WTC11 (cell line): ENCODE measurements around the gene SNRPA. TPM values are rescaled to one million over a fixed set of nuclear protein-coding genes. Genes with fewer than 3 reads are reported as not detected.

Source experiments
- ATF3 ChIP-seq: sonication (generic); formaldehyde crosslinking; conservative IDR thresholded peaks from 2 replicates; pipeline ENCODE4 v1.8.1; 2022; ENCODE audit warnings: mild to moderate bottlenecking, missing genetic modification reagents
- CBFB ChIP-seq: sonication (generic); formaldehyde crosslinking; IDR thresholded peaks from 2 replicates; pipeline ENCODE4 v1.8.1; 2022; ENCODE audit warnings: mild to moderate bottlenecking, low read depth, missing genetic modification reagents
- CREM ChIP-seq: sonication (generic); formaldehyde crosslinking; IDR thresholded peaks from 2 replicates; pipeline ENCODE4 v1.8.1; 2022; ENCODE audit warnings: mild to moderate bottlenecking, missing genetic modification reagents, moderate library complexity
- E2F1 ChIP-seq: sonication (generic); formaldehyde crosslinking; IDR thresholded peaks from 2 replicates; pipeline ENCODE4 v1.8.0; 2022; ENCODE audit warnings: mild to moderate bottlenecking, missing genetic modification reagents
- ETV6 ChIP-seq: sonication (generic); formaldehyde crosslinking; IDR thresholded peaks from 2 replicates; pipeline ENCODE4 v1.8.1; 2022; ENCODE audit warnings: mild to moderate bottlenecking, missing genetic modification reagents
- FOXK1 ChIP-seq: sonication (generic); formaldehyde crosslinking; IDR thresholded peaks from 2 replicates; pipeline ENCODE4 v1.8.0; 2022; ENCODE audit warnings: mild to moderate bottlenecking, moderate library complexity, missing genetic modification reagents
- GABPB1 ChIP-seq: sonication (generic); formaldehyde crosslinking; IDR thresholded peaks from 2 replicates; pipeline ENCODE4 v1.8.1; 2023; ENCODE audit warnings: mild to moderate bottlenecking, missing genetic modification reagents
- IRF1 ChIP-seq: sonication (generic); formaldehyde crosslinking; IDR thresholded peaks from 2 replicates; pipeline ENCODE4 v1.8.0; 2023; ENCODE audit warnings: missing genetic modification reagents
- IRF2 ChIP-seq: sonication (generic); formaldehyde crosslinking; IDR thresholded peaks from 2 replicates; pipeline ENCODE4 v1.8.0; 2022; ENCODE audit warnings: low read depth, missing genetic modification reagents, borderline replicate concordance
- KAT7 ChIP-seq: sonication (generic); formaldehyde crosslinking; IDR thresholded peaks from 2 replicates; pipeline ENCODE4 v1.8.1; 2023; ENCODE audit warnings: missing genetic modification reagents, mild to moderate bottlenecking, borderline replicate concordance
- MYBL2 ChIP-seq: sonication (generic); formaldehyde crosslinking; IDR thresholded peaks from 2 replicates; pipeline ENCODE4 v1.8.1; 2023; ENCODE audit warnings: mild to moderate bottlenecking, moderate library complexity, missing genetic modification reagents
- NR2C2 ChIP-seq: sonication (generic); formaldehyde crosslinking; IDR thresholded peaks from 2 replicates; pipeline ENCODE4 v1.8.0; 2022; ENCODE audit warnings: mild to moderate bottlenecking, missing genetic modification reagents
- NR3C1 ChIP-seq: sonication (generic); formaldehyde crosslinking; conservative IDR thresholded peaks from 2 replicates; pipeline ENCODE4 v1.8.1; 2023; ENCODE audit warnings: low read depth, mild to moderate bottlenecking, missing genetic modification reagents
- PRRX2 ChIP-seq: fragments of 250-450 bp; sonication (Bioruptor Pico); IDR thresholded peaks from 2 replicates; pipeline ENCODE4 v1.8.0; 2021; ENCODE audit warnings: mild to moderate bottlenecking
- SMAD4 ChIP-seq: sonication (generic); formaldehyde crosslinking; IDR thresholded peaks from 2 replicates; pipeline ENCODE4 v1.8.0; 2022; ENCODE audit warnings: mild to moderate bottlenecking, missing genetic modification reagents
- SP1 ChIP-seq: sonication (generic); formaldehyde crosslinking; conservative IDR thresholded peaks from 2 replicates; pipeline ENCODE4 v1.8.1; 2022; ENCODE audit warnings: missing genetic modification reagents
- TP53 ChIP-seq: sonication (generic); formaldehyde crosslinking; IDR thresholded peaks from 2 replicates; pipeline ENCODE4 v1.8.1; 2023; ENCODE audit warnings: mild to moderate bottlenecking, missing genetic modification reagents
- USF2 ChIP-seq: sonication (generic); formaldehyde crosslinking; IDR thresholded peaks from 2 replicates; pipeline ENCODE4 v1.8.1; 2023; ENCODE audit warnings: mild to moderate bottlenecking, missing genetic modification reagents, moderate library complexity
- ZNF121 ChIP-seq: sonication (generic); formaldehyde crosslinking; IDR thresholded peaks from 2 replicates; pipeline ENCODE4 v1.8.0; 2023; ENCODE audit warnings: missing genetic modification reagents
- ZNF219 ChIP-seq: sonication (generic); formaldehyde crosslinking; IDR thresholded peaks from 2 replicates; pipeline ENCODE4 v1.8.0; 2023; ENCODE audit warnings: missing genetic modification reagents, mild to moderate bottlenecking, borderline replicate concordance
- ZNF263 ChIP-seq: sonication (generic); formaldehyde crosslinking; IDR thresholded peaks from 2 replicates; pipeline ENCODE4 v1.8.1; 2022; ENCODE audit warnings: low read depth, mild to moderate bottlenecking, moderate library complexity, missing genetic modification reagents
- ZNF423 ChIP-seq: fragments of 250-450 bp; sonication (Bioruptor Pico); IDR thresholded peaks from 2 replicates; pipeline ENCODE4 v2.1.2; 2022; ENCODE audit warnings: mild to moderate bottlenecking, moderate library complexity
- ZSCAN18 ChIP-seq: fragments of 250-450 bp; sonication (Bioruptor Pico); IDR thresholded peaks from 2 replicates; pipeline ENCODE4 v2.1.2; 2022; ENCODE audit warnings: mild to moderate bottlenecking, moderate library complexity
- total RNA-seq: library from RNA; stranded (reverse); gene quantifications from 3 replicates; pipeline ENCODE4 v1.2.3, GENCODE V29; 2021
- TF ChIP-seq, protein P1 (sequence below): sonication (generic); formaldehyde crosslinking; IDR thresholded peaks from 2 replicates; pipeline ENCODE4 v1.8.0; 2022; ENCODE audit warnings: mild to moderate bottlenecking, missing genetic modification reagents
- TF ChIP-seq, protein P2 (sequence below): fragments of 250-450 bp; sonication (Bioruptor Pico); IDR thresholded peaks from 2 replicates; pipeline ENCODE4 v1.9.0; 2021; ENCODE audit warnings: mild to moderate bottlenecking, borderline replicate concordance
- TF ChIP-seq, protein P3 (sequence below): fragments of 200-600 bp; IDR thresholded peaks from 2 replicates; pipeline ENCODE4 v1.8.0; 2022; ENCODE audit warnings: antibody characterized with exemption
- TF ChIP-seq, protein P4 (sequence below): sonication (generic); formaldehyde crosslinking; IDR thresholded peaks from 2 replicates; pipeline ENCODE4 v1.8.1; 2023; ENCODE audit warnings: mild to moderate bottlenecking, missing genetic modification reagents, moderate library complexity

SNRPA gene
- total RNA-seq, 1 experiment from 2014 or later, result 227 TPM

DNA sequence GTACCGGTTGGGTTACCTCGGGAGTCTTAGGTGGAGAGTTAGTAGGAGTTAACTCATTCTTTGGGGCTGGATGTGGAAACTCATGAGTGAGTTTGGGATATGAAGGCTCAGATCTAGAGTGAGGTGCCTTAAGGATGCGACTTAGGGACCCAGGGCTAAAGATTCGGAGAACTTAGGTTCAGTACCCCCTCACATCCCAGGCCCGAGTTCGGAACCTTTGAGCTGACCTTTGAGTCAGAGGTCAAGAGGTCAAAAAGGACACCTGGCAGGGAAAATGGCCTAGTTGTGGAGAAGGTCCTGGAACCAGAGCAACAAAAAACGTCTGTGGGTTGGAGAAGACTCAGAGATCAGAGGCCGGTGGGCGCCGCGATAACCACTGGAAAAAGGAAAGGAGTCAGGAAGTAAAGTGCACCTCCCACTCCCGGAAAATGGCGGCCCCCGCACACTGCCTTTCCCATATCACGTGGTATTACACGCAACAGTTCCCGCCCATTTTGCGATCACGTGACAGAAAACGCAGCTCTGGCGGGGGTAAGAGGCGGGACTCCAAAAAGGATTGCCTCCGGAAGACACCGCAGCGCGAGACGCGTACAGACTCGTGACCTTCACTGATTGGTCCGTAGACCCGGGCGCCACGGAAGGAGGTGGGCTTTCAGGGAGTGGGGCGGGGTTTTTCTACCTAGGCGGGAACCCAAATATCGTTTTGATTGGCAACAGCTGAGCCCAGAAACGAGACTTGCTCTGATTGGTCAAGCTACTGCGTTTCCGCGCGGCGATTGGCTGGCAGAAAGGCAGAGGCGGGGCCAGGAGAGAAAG lies 737 bp upstream of the SNRPA start, which contains the start of gene ACTMAP (continued):
- no peak for TF ChIP-seq ATF3 (CRISPR knock-in tag)
- TF ChIP-seq KAT7, result no peak
- TF ChIP-seq, protein P1, sequence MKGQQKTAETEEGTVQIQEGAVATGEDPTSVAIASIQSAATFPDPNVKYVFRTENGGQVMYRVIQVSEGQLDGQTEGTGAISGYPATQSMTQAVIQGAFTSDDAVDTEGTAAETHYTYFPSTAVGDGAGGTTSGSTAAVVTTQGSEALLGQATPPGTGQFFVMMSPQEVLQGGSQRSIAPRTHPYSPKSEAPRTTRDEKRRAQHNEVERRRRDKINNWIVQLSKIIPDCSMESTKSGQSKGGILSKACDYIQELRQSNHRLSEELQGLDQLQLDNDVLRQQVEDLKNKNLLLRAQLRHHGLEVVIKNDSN (CRISPR knock-in tag), result peak; percentile 98
- peak; percentile 77; the same call in 1 of the 2 replicates for TF ChIP-seq CREM (CRISPR knock-in tag)
- TF ChIP-seq TP53 (CRISPR knock-in tag), result no peak
- peak; percentile 96 for TF ChIP-seq SP1
- TF ChIP-seq, protein P2, sequence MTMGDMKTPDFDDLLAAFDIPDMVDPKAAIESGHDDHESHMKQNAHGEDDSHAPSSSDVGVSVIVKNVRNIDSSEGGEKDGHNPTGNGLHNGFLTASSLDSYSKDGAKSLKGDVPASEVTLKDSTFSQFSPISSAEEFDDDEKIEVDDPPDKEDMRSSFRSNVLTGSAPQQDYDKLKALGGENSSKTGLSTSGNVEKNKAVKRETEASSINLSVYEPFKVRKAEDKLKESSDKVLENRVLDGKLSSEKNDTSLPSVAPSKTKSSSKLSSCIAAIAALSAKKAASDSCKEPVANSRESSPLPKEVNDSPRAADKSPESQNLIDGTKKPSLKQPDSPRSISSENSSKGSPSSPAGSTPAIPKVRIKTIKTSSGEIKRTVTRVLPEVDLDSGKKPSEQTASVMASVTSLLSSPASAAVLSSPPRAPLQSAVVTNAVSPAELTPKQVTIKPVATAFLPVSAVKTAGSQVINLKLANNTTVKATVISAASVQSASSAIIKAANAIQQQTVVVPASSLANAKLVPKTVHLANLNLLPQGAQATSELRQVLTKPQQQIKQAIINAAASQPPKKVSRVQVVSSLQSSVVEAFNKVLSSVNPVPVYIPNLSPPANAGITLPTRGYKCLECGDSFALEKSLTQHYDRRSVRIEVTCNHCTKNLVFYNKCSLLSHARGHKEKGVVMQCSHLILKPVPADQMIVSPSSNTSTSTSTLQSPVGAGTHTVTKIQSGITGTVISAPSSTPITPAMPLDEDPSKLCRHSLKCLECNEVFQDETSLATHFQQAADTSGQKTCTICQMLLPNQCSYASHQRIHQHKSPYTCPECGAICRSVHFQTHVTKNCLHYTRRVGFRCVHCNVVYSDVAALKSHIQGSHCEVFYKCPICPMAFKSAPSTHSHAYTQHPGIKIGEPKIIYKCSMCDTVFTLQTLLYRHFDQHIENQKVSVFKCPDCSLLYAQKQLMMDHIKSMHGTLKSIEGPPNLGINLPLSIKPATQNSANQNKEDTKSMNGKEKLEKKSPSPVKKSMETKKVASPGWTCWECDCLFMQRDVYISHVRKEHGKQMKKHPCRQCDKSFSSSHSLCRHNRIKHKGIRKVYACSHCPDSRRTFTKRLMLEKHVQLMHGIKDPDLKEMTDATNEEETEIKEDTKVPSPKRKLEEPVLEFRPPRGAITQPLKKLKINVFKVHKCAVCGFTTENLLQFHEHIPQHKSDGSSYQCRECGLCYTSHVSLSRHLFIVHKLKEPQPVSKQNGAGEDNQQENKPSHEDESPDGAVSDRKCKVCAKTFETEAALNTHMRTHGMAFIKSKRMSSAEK, result no peak
- no peak for TF ChIP-seq IRF1 (CRISPR knock-in tag)
- TF ChIP-seq PRRX2 (CRISPR knock-in tag), result no peak
- no peak for TF ChIP-seq ZNF263 (CRISPR knock-in tag)
- no peak for TF ChIP-seq ZNF121 (CRISPR knock-in tag)
- TF ChIP-seq MYBL2 (CRISPR knock-in tag), result peak; percentile 75
- no peak for TF ChIP-seq SMAD4 (CRISPR knock-in tag)
- peak; percentile 35; the same call in 1 of the 2 replicates for TF ChIP-seq GABPB1 (CRISPR knock-in tag)
- TF ChIP-seq ETV6, result no peak
- no peak for TF ChIP-seq ZNF219
- no peak for TF ChIP-seq NR3C1
- no peak for TF ChIP-seq ZSCAN18 (CRISPR knock-in tag)
- TF ChIP-seq E2F1 (CRISPR knock-in tag), result no peak
- TF ChIP-seq NR2C2, result peak; percentile 33; the same call in 1 of the 2 replicates
- peak; percentile 98 for TF ChIP-seq USF2
- TF ChIP-seq, protein P3, sequence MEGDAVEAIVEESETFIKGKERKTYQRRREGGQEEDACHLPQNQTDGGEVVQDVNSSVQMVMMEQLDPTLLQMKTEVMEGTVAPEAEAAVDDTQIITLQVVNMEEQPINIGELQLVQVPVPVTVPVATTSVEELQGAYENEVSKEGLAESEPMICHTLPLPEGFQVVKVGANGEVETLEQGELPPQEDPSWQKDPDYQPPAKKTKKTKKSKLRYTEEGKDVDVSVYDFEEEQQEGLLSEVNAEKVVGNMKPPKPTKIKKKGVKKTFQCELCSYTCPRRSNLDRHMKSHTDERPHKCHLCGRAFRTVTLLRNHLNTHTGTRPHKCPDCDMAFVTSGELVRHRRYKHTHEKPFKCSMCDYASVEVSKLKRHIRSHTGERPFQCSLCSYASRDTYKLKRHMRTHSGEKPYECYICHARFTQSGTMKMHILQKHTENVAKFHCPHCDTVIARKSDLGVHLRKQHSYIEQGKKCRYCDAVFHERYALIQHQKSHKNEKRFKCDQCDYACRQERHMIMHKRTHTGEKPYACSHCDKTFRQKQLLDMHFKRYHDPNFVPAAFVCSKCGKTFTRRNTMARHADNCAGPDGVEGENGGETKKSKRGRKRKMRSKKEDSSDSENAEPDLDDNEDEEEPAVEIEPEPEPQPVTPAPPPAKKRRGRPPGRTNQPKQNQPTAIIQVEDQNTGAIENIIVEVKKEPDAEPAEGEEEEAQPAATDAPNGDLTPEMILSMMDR, result no peak
- no peak for TF ChIP-seq IRF2 (CRISPR knock-in tag)
- TF ChIP-seq FOXK1 (CRISPR knock-in tag), result peak; percentile 24
- no peak for TF ChIP-seq ZNF423
- TF ChIP-seq, protein P4, sequence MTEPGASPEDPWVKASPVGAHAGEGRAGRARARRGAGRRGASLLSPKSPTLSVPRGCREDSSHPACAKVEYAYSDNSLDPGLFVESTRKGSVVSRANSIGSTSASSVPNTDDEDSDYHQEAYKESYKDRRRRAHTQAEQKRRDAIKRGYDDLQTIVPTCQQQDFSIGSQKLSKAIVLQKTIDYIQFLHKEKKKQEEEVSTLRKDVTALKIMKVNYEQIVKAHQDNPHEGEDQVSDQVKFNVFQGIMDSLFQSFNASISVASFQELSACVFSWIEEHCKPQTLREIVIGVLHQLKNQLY, result no peak
- no peak for TF ChIP-seq CBFB (CRISPR knock-in tag)
